GM10266 (cell line): ENCODE measurements around the gene OR6B1.
"Not testable (repeated sequence)": the region's sequence is repeated elsewhere in the genome, so short reads cannot be mapped to it uniquely, and the experiment has no call there.

Experiments
- DNase-seq: peaks from one replicate; pipeline ENCODE4 v3.0.0; 2012; ENCODE audit errors: extremely low spot score
- TF ChIP-seq, protein P1 (sequence below): IDR thresholded peaks from 2 replicates; pipeline ENCODE4 v1.5.1; 2012; ENCODE audit warnings: mild to moderate bottlenecking, low read depth; ENCODE audit not compliant: control insufficient read depth, insufficient read depth; ENCODE audit errors: missing control alignments

OR6B1 gene

DNA sequence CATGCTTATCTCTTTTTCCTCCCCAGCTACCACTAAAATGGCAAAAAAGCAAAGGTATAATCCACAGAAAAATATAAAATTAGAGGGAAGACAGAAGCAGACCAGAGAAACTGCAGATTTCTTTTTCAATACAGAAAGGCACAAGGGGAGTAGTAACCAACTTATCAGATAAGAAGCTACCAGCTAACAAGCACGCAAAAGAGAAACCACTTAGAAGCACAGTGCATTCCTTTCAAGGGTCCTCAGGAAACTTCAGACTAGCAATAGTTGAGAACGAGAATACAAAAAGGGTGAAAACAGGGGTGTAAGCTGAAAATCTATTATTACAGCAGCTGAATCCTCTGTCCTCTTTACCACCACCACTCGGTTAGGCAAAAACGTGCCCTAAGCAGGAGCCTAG lies 38.8 kb downstream of the OR6B1 start:
- TF ChIP-seq, protein P1, sequence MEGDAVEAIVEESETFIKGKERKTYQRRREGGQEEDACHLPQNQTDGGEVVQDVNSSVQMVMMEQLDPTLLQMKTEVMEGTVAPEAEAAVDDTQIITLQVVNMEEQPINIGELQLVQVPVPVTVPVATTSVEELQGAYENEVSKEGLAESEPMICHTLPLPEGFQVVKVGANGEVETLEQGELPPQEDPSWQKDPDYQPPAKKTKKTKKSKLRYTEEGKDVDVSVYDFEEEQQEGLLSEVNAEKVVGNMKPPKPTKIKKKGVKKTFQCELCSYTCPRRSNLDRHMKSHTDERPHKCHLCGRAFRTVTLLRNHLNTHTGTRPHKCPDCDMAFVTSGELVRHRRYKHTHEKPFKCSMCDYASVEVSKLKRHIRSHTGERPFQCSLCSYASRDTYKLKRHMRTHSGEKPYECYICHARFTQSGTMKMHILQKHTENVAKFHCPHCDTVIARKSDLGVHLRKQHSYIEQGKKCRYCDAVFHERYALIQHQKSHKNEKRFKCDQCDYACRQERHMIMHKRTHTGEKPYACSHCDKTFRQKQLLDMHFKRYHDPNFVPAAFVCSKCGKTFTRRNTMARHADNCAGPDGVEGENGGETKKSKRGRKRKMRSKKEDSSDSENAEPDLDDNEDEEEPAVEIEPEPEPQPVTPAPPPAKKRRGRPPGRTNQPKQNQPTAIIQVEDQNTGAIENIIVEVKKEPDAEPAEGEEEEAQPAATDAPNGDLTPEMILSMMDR, result no peak
- DNase-seq, result no peak

DNA sequence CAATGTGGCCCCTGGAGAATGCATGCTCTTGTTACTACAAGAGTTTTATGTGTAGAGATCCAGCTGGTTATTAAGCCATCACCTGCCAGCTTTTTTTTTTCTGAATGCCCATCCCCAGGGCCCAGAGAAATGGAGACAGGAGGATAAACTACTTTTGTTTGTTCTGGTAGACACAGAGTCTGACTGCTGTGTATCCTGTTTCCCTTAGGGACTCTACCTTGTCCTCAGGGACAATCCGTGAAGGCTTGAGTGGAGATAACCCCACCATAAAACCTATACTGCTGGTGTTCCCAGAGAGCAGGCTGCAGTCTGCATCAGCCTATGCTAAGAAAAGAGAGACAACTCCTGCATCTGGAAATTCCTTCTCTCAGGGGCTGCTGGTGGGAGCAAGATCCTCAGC lies 48.5 kb downstream of the OR6B1 start, which contains the start of gene OR2A5:
Gene OR2A5 (plus strand): TSS at position 301 of the 400 bp plus-strand sequence. CDS start 1,454 bp downstream, outside the sequence.
- no peak for DNase-seq
- TF ChIP-seq, protein P1, result no peak

DNA sequence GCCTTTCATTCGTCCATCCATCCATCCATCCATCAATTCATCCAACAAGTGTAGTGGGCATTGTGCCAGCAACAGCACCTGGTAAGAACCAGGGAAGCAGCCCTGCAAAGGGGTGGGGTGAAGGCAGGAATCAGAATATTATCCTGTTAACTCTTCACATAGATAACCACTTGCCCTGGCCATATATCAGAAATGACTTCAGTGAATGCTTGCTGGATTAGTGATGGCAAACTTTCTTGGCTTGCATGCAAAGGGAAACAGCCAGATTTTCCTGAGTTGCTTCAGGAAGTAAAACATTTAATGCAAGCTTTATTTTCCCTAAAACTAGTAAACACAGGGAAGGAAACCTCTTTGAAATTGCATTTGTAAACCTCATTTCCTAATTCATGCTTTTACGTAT lies 49.4 kb downstream of the OR6B1 start:
- TF ChIP-seq, protein P1, result no peak
- no peak for DNase-seq

DNA sequence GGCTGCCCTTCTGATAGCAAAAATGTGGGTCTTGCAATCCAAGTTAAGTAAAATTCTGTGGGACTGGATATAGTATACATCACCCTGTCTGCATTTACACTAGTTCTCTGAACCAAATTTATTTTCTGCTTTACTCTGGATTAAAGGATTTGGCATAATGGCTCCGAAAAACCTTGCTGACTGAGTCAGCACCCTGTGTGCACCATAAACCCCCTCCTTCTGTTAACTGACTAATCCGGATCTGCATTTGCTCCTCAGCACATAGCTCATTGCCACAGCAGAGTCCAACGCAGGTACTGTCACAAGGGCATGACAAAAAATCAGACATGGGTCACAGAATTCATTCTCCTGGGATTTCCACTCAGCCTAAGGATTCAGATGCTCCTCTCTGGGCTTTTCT lies 50.0 kb downstream of the OR6B1 start:
- TF ChIP-seq, protein P1, result no peak
- no peak for DNase-seq

GRCh38 chr7:144050884-144051283 lies 50.8 kb downstream of the OR6B1 start:
- DNase-seq, result not testable (repeated sequence)

DNA sequence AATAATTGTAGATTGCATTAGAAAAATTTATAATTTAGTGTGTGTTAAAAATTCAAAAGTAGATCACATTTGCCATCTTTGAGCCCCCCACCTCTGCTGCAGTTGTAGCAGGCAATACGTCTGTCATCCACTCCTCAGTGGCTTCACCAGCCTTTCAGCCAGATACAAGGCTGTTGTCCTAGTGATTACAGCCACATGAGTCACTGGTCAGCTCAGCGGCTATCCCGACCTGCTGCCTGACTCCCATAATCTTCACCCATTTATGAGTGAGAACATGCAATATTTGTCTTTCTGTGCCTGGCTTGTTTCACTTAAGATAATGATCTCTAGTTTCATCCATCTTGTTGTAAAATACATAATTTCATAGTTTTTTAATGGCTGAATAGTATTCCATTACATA lies 57.8 kb downstream of the OR6B1 start:
- DNase-seq, result no peak
- TF ChIP-seq, protein P1, result no peak
